Right atrium auricular region (tissue), 2 donors: ENCODE results near the gene UNK. TPM values are rescaled to one million over a fixed set of nuclear protein-coding genes. Genes with fewer than 3 reads are reported as not detected.

Experiments used
- DNase-seq: peaks from one replicate; pipeline ENCODE4 v3.0.0-alpha.2; 2019; ENCODE audit warnings: low spot score
- H3K27ac ChIP-seq, 2 donors: fragments of 200-600 bp; sonication (generic); 1 replicate in 1 of 2; 2 replicates in 1 of 2; pipeline ENCODE4 v1.5.1; 2016 to 2019
- H3K27me3 ChIP-seq, 2 donors: fragments of 200-600 bp; sonication (generic); one replicate each; pipeline versions ENCODE4 v1.5.1 to v1.6.0; 2017 to 2019
- H3K36me3 ChIP-seq: fragments of 200-600 bp; sonication (generic); one replicate; pipeline ENCODE4 v1.5.1; 2016
- H3K4me1 ChIP-seq, 2 donors: fragments of 200-600 bp; sonication (generic); one replicate each; pipeline versions ENCODE4 v1.5.1 to v1.6.0; 2017 to 2019
- H3K4me3 ChIP-seq, 2 donors: fragments of 200-600 bp; sonication (generic); 1 replicate in 1 of 2; 2 replicates in 1 of 2; pipeline ENCODE4 v1.5.1; 2017 to 2019; ENCODE audit warnings: mild to moderate bottlenecking in 1 of 2, moderate library complexity in 1 of 2
- H3K9me3 ChIP-seq, 2 donors: fragments of 200-600 bp; sonication (generic); one replicate each; pipeline ENCODE4 v1.5.1; 2019
- total RNA-seq, 2 donors: library from RNA; depleted of rRNA; stranded (reverse); fragments of >200 nt; gene quantifications; one replicate each; pipeline ENCODE4 v1.1.0, GENCODE V29; 2016
- TF ChIP-seq, protein P1 (sequence below), 2 donors: fragments of 200-600 bp; sonication (generic); IDR thresholded peaks; one replicate each; pipeline ENCODE4 v1.5.1; 2019; ENCODE audit warnings: antibody characterized with exemption in 2 of 2

Gene UNK
- total RNA-seq, 2 donors from 2014 or later: 18.8 to 25.3 TPM

DNA sequence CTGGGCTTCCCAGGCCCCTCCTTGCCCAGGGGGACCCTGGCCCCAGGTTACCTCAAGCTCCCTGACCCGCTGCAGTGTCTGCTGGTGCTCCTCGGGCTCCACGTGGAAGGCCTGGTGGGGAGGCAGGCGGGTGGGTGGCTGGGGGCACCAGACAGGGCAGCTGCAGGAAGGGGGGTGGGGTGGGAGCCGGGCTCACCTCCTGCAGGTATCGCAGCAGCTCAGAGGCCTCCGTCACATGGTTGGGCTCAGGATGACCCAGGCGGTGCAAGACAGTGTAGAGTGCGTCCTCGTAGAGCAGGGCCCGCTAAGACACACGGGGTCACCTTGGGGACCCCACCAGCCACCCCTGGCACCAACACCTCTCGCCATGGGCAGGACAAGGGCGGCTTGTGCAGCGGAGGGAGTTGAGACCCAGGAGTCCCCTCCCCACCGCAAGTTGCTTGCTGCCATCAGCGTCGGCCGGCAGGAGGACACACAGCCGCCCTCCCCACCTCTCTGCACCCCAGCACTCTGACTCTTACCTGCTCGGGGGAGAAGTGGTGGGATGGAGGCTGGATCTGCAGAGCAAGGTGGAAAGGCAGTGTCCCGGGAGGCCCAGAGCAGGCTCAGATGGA lies 58.5 kb downstream of the UNK start:
- Histone ChIP-seq H3K4me3 (peak overlapping the region; percentile 24 to 40), H3K9me3 (no peaks in the 10 kb centered on the region), H3K4me1 (peaks cover 0 to 52% of the 10 kb centered on the region in 2 donors), H3K27me3 (no peaks in the 10 kb centered on the region), H3K36me3 (peaks cover 21% of the 10 kb centered on the region), H3K27ac (peak overlapping the region; percentile 86 to 87)
- DNase-seq: no peak
- TF ChIP-seq, protein P1, sequence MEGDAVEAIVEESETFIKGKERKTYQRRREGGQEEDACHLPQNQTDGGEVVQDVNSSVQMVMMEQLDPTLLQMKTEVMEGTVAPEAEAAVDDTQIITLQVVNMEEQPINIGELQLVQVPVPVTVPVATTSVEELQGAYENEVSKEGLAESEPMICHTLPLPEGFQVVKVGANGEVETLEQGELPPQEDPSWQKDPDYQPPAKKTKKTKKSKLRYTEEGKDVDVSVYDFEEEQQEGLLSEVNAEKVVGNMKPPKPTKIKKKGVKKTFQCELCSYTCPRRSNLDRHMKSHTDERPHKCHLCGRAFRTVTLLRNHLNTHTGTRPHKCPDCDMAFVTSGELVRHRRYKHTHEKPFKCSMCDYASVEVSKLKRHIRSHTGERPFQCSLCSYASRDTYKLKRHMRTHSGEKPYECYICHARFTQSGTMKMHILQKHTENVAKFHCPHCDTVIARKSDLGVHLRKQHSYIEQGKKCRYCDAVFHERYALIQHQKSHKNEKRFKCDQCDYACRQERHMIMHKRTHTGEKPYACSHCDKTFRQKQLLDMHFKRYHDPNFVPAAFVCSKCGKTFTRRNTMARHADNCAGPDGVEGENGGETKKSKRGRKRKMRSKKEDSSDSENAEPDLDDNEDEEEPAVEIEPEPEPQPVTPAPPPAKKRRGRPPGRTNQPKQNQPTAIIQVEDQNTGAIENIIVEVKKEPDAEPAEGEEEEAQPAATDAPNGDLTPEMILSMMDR (IDR thresholded peaks at IDR 0.05): no peak

DNA sequence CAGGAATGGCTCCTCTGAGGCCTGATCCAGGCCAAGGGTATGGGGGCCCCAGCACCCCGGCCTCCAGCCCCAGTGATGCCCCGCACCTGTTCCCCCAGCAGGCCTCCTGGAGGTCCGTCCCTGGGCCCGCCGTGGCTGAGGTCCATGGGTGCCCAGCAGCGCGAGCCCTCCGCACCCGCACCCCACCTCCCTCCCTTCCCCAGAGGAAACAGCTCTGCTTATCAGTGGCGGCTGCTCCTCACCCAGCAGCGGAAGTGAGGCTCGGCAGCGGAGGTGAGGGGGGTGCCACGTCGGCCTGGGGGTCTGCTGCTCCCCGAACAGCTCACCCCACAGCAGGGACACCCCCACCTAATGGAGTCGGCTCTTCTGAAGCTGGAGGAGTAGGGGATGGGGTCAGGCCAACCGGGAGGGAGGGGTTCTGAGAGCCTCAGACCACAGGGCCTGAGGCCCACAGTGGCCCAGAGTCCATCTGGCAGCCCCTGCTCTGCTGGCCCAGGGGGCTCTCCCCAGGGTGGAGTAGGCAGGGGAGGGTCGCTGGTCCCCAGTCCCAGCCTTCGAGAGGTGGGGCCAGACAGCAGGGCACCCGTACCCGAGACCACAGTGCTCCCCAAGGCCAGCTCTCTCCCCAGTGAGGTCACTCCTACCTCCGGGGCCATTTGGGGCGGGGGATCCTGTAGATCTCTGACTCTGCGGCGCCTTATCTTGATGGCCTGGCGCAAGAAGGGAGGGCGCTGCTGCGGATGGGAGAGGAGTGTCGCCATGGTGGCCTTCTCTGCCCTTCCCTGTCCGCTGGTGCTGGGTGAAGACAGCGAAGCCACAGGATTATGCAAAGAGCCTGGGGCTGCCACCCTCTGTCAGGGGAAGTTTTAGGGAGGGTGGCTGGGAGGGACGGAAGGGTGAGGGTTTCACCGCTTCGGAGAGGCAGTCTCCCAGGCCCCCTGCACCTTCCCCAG lies 59.2 kb downstream of the UNK start, which contains the start of gene UNC13D:
UNC13D (minus strand) TSS at position 828 of the 953 bp plus-strand sequence; CDS start at position 761, 67 bp downstream.
- H3K27ac ChIP-seq: peak within 1 kb of the TSS; percentile 86 to 87
- no peaks in the 10 kb centered on the region for H3K27me3 ChIP-seq
- peak within 1 kb of the TSS; percentile 24 to 40 for H3K4me3 ChIP-seq
- H3K4me1 ChIP-seq: peaks cover 0 to 60% of the 10 kb centered on the region in 2 donors
- H3K9me3 ChIP-seq: no peaks in the 10 kb centered on the region
- TF ChIP-seq, protein P1 (IDR thresholded peaks at IDR 0.05): no peak
- DNase-seq: no peak
- H3K36me3 ChIP-seq: peaks cover 29% of the 10 kb centered on the region

DNA sequence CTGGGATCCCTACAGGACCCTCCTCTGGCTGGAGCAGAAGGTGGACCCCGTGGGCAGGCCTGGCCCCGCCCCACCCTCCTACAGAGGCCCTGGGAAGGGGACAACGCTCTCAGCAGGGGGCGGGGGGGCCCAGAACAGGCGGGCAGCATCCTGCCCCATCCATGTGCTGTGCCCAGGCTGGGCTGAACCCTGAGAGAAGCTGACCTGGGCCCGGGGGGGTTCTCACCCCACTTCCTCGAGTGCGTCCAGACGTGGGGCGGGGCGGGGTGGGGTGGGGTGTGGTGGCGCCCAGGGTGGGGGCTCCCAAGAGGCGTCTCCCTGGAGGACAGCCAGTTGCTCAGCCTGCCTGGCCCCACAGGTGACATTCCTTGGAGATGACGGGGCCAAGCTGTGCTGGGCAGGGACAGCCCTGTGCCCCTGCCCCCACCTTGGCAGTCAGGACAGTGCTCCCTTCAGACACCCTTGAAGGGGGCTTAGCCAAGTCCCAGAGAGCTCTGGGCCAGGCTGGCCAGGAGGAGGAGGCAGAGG lies 60.0 kb downstream of the UNK start:
- H3K27ac ChIP-seq: peak overlapping the region; percentile 86 to 87
- H3K36me3 ChIP-seq: peaks cover 36% of the 10 kb centered on the region
- peak overlapping the region; percentile 24 to 40 for H3K4me3 ChIP-seq
- no peak for DNase-seq
- H3K27me3 ChIP-seq: no peaks in the 10 kb centered on the region
- no peaks in the 10 kb centered on the region for H3K9me3 ChIP-seq
- peaks cover 0 to 67% of the 10 kb centered on the region in 2 donors for H3K4me1 ChIP-seq
- TF ChIP-seq, protein P1 (IDR thresholded peaks at IDR 0.05): no peak

DNA sequence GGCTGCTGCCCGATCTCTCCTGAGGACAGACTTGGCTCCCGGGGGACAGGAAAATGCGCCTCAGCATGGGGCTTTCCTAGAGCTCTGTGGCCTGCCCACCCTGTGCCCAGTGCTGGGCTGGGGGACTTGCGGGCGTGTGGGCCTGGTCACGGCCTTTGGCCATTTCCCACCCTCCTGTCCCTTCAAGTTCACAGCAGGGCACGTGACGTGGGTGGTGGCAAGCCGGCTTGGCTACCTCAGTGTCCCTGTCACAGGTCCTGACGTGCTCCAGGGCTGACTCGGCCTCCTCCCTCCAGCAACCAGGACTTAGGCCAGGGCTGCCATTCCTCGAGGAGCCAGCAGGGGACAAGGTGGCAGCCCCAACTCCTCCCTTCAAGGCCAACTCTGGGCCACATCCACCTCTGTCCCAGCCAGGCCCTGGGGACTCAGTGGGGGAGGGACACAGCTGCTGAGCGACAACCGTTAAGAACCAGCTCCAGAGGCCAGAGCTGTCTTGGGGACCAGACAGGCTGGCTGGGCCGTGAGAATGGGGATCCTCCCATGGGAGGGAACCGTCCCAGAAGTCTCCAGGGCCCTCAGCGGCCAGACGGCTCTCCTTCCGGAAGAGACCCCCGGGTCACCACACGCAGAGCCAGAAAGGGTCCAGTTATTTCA lies 60.6 kb downstream of the UNK start:
- no peak overlapping the region for H3K4me3 ChIP-seq

More for the DNA sequence above, 60.6 kb downstream of the UNK start:
- TF ChIP-seq, protein P1 (IDR thresholded peaks at IDR 0.05): peak; percentile 73 to 82
- peak; percentile 91 for DNase-seq
- H3K4me1 ChIP-seq: peaks cover 0 to 73% of the 10 kb centered on the region in 2 donors
- H3K36me3 ChIP-seq: peaks cover 42% of the 10 kb centered on the region
- no peaks in the 10 kb centered on the region for H3K27me3 ChIP-seq
- no peaks in the 10 kb centered on the region for H3K9me3 ChIP-seq
- peak overlapping the region; percentile 86 to 87 for H3K27ac ChIP-seq
